Parathyroid adenoma (tissue), 2 donors: ENCODE results near the gene GSTT2B.
"Not testable (repeated sequence)": the region's sequence is repeated elsewhere in the genome, so short reads cannot be mapped to it uniquely, and the experiment has no call there.

Experiments used
- H2AFZ ChIP-seq: fragments of 300-600 bp; sonication (generic); one replicate; pipeline ENCODE4 v1.7.0; 2017; ENCODE audit warnings: antibody characterized with exemption, mild to moderate bottlenecking
- H3K27ac ChIP-seq: fragments of 300-600 bp; sonication (generic); one replicate; pipeline ENCODE4 v1.7.0; 2017
- H3K27me3 ChIP-seq: fragments of 300-600 bp; sonication (generic); one replicate; pipeline ENCODE4 v1.7.0; 2017; ENCODE audit warnings: low read length; ENCODE audit not compliant: control insufficient read depth, insufficient read depth
- H3K36me3 ChIP-seq: fragments of 300-600 bp; sonication (generic); one replicate; pipeline ENCODE4 v1.7.0; 2017; ENCODE audit warnings: low read length; ENCODE audit not compliant: control insufficient read depth, insufficient read depth
- H3K4me1 ChIP-seq: fragments of 300-600 bp; sonication (generic); one replicate; pipeline ENCODE4 v1.7.0; 2017; ENCODE audit warnings: control low read depth
- H3K4me2 ChIP-seq: fragments of 300-600 bp; sonication (generic); one replicate; pipeline ENCODE4 v1.7.0; 2017; ENCODE audit warnings: low read length
- H3K4me3 ChIP-seq: fragments of 300-600 bp; sonication (generic); one replicate; pipeline ENCODE4 v1.7.0; 2017; ENCODE audit warnings: low read depth, low read length
- H3K79me2 ChIP-seq: fragments of 300-600 bp; sonication (generic); one replicate; pipeline ENCODE4 v1.7.0; 2017; ENCODE audit warnings: control low read depth
- H3K9ac ChIP-seq: fragments of 300-600 bp; sonication (generic); one replicate; pipeline ENCODE4 v1.7.0; 2017; ENCODE audit warnings: mild to moderate bottlenecking
- H3K9me3 ChIP-seq: fragments of 300-600 bp; sonication (generic); one replicate; pipeline ENCODE4 v1.7.0; 2017; ENCODE audit warnings: low read length; ENCODE audit not compliant: control insufficient read depth
- TF ChIP-seq, protein P1 (sequence below): fragments of 300-600 bp; sonication (generic); IDR thresholded peaks from one replicate; pipeline ENCODE4 v1.7.0; 2017; ENCODE audit warnings: antibody characterized with exemption, mild to moderate bottlenecking
- donor health status: primary hyperparathyroidism.

Gene GSTT2B

DNA sequence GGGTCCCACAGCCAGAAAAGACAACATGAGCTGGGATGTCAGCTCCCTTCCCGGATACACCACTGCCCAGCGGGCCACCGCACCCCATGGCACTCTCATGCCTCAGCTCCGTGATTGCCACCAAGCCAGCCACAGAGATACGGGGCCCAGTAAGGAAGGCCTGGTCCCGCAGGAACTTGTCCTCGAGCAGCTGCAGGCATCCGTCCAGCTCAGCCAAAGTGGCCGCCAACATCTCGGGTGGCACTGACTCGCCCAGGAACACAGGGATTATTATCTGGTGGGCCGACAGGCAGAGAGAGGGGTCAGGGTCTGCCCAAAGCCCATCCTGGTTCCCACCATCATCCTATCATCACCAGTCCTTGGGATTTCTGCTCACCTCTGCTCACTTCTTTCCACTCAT, 16.3 kb upstream of the GSTT2B start:
- not testable (repeated sequence) for H3K9ac ChIP-seq, H3K4me3 ChIP-seq, H3K36me3 ChIP-seq, H3K4me1 ChIP-seq, H3K9me3 ChIP-seq, H3K27ac ChIP-seq, H2AFZ ChIP-seq, H3K79me2 ChIP-seq, H3K4me2 ChIP-seq, H3K27me3 ChIP-seq

DNA sequence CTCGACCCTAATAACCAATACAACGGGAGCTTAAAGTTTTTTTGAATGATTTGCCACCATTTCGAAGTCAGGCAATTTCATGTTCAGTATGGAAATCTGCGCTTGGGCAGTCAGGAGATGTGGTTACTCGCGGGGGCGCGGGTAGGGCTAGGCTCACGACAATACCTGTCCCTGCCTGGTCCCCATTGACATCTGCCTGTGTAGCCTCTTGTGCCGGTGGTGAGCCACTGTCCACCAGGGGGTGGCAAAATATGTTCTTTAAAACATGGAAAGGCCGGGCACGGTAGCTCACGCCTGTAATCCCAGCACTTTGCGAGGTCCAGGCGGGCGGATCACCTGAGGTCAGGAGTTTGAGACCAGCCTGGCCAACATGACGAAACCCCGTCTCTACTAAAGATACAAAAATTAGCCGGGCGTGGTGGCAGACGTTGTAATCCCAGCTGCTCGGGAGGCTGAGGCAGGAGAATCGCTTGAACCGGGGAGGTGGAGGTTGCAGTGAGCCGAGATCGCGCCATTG, 13.9 kb upstream of the GSTT2B start:
- H3K4me3 ChIP-seq, H3K27ac ChIP-seq, H3K9me3 ChIP-seq: not testable (repeated sequence)

DNA sequence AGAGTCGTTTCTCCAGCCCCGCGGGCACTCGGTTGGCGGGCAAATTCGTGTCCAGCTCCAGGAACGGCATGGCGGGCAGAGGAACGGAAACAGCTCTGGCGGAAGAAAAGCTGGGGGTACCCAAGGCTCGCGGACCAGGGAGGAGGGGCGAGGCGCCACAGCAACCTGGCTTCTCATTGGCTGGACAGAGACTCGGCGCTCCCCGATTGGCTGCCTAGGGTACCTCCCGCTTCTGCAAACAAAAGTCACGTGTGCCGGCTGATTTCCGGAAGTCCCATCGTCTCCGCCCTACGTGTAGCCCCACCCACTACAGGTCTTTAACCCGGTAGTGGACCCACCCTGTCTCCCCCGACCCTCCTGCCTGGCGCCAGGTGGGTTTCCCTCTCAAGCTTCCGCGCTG, 13.3 kb upstream of the GSTT2B start, which contains the start of gene DDT:
DDT (minus strand) TSS at position 97 of the 400 bp plus-strand sequence; CDS start at position 70, 27 bp downstream.
- not testable (repeated sequence) for H3K9me3 ChIP-seq, H3K9ac ChIP-seq, H3K27ac ChIP-seq, H3K79me2 ChIP-seq, H3K27me3 ChIP-seq, H3K4me3 ChIP-seq, H2AFZ ChIP-seq, H3K36me3 ChIP-seq, H3K4me1 ChIP-seq, H3K4me2 ChIP-seq

More for the DNA sequence above, 13.9 kb upstream of the GSTT2B start:
- H3K4me1 ChIP-seq, H3K79me2 ChIP-seq, H3K9ac ChIP-seq, H3K27me3 ChIP-seq, H3K36me3 ChIP-seq, H2AFZ ChIP-seq, H3K4me2 ChIP-seq: not testable (repeated sequence)

DNA sequence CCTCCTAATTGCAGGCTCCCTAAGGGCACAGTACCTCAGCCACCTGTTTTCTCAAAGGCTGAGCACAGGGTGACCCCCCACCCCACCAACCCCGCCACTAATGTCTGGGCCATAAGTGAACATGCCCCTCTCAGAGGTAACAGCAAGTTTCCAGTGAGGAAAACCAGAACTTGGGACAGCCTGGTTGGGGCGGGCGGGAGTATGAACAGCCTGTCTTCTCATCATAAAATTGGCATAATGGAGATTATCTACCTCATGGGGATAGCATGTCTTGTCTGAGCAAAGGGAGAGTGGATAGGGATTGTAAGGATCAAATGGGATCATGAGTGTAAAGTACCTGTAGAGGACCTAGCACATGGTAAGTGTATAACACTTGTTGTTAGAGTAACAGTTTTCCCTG, 10.9 kb upstream of the GSTT2B start:
- not testable (repeated sequence) for H3K4me1 ChIP-seq, H2AFZ ChIP-seq, H3K27ac ChIP-seq, H3K9ac ChIP-seq, H3K36me3 ChIP-seq, H3K79me2 ChIP-seq, H3K27me3 ChIP-seq, H3K4me3 ChIP-seq, H3K4me2 ChIP-seq, H3K9me3 ChIP-seq

DNA sequence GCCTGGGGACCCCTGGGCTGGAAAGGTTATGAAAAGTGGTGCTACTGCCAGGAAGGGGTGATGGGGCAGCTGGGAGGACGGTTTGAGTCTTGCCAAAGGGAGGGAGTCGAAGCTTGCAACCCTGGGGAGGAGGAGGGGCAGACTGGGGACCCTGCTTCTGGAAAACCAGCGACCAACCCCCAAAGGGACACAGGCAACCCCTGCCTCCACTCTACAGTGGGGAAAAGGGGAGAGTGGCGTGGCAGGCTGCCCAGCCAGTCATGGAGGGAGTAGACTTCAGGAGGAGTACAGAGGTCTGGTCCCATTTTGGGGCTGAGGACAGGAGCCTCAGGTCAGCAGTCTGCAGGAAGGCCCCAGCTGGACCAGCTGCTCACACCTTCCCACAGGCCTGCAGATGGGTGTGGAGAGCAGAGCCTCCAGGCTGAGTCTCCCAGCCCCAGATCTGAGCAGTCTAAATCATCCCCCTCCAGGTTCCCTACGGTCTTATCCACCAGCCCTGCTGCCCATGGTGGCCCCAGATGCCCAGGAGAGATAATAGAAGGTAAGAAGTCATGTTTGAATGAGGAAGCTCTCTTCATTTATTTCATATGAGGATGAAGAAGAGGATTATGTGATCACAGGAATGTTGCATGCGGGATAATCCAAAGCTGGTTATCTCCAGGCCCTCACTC, 10.0 kb upstream of the GSTT2B start:
- H3K9ac ChIP-seq = no peak overlapping the region
- H2AFZ ChIP-seq = no peak overlapping the region
- no peaks in the 10 kb centered on the region for H3K9me3 ChIP-seq
- TF ChIP-seq, protein P1, sequence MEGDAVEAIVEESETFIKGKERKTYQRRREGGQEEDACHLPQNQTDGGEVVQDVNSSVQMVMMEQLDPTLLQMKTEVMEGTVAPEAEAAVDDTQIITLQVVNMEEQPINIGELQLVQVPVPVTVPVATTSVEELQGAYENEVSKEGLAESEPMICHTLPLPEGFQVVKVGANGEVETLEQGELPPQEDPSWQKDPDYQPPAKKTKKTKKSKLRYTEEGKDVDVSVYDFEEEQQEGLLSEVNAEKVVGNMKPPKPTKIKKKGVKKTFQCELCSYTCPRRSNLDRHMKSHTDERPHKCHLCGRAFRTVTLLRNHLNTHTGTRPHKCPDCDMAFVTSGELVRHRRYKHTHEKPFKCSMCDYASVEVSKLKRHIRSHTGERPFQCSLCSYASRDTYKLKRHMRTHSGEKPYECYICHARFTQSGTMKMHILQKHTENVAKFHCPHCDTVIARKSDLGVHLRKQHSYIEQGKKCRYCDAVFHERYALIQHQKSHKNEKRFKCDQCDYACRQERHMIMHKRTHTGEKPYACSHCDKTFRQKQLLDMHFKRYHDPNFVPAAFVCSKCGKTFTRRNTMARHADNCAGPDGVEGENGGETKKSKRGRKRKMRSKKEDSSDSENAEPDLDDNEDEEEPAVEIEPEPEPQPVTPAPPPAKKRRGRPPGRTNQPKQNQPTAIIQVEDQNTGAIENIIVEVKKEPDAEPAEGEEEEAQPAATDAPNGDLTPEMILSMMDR = no peak
- no peak overlapping the region for H3K4me3 ChIP-seq
- H3K27ac ChIP-seq = no peak overlapping the region
- no peaks in the 10 kb centered on the region for H3K36me3 ChIP-seq
- H3K4me2 ChIP-seq = no peak overlapping the region
- H3K4me1 ChIP-seq = no peaks in the 10 kb centered on the region
- H3K27me3 ChIP-seq = no peaks in the 10 kb centered on the region
- peaks cover 4% of the 10 kb centered on the region for H3K79me2 ChIP-seq

DNA sequence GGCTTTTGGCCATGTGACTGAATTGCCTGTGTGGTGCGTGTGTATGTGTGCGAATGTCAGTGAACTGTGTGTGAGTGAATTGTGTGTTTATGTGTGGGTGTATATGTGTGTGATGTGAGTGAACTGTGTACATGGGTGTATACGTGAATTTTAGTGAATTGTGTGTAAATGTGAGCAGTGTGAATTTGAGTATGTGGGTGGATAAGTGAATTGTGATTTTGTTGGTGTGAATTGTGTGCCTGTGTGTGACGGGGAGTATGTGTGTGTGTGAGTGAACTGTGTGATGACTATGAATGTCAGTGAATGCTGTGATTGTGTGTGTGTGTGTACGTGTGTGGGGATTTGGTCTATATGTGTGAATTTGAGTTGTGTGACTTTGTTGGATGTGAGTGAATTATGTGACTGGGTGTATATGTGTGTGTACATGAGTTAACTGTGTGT, 9.2 kb upstream of the GSTT2B start:
- H3K27me3 ChIP-seq = no peaks in the 10 kb centered on the region
- no peaks in the 10 kb centered on the region for H3K36me3 ChIP-seq
- H3K9ac ChIP-seq = no peak overlapping the region
- H3K9me3 ChIP-seq = no peaks in the 10 kb centered on the region
- no peak overlapping the region for H2AFZ ChIP-seq
- peaks cover 4% of the 10 kb centered on the region for H3K79me2 ChIP-seq
- no peaks in the 10 kb centered on the region for H3K4me1 ChIP-seq
- TF ChIP-seq, protein P1 = no peak
- no peak overlapping the region for H3K4me2 ChIP-seq
- H3K4me3 ChIP-seq = no peak overlapping the region
- H3K27ac ChIP-seq = no peak overlapping the region
